ENCODE data around the gene MAPK4.
"Not testable (repeated sequence)": the region's sequence is repeated elsewhere in the genome, so short reads cannot be mapped to it uniquely, and the experiment has no call there.

MAPK4 gene

DNA sequence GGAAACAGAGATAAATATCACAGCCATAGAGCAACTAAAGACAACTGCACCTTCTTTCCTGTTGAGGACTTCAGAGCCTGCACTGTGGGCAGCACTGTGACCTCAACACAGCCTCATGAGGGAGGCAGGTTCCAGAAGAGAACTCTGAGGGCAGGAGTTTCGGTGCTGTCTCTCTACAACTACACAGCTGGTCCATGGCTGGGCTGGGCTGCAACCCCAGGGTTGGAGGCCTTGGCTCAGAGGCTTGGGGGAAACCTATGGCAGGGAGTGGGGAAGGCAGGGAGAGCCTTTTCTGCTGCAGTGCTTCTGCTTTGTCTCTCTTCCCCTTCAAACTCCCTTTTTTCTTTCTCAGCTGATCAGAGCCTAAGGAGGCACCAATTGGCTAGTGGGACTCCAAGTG, 193.4 kb downstream of the MAPK4 start:
- H3K4me1 ChIP-seq (ENCODE audit: control insufficient read depth, insufficient read depth, low read length): peaks cover 20% of the 10 kb centered on the region
- H3K9me3 ChIP-seq (ENCODE audit: control insufficient read depth, insufficient read depth, low read length): no peaks in the 10 kb centered on the region
- H3K36me3 ChIP-seq (ENCODE audit: control insufficient read depth, insufficient read depth, low read length): no peaks in the 10 kb centered on the region
- no peaks in the 10 kb centered on the region for H3K27me3 ChIP-seq (ENCODE audit: control insufficient read depth, insufficient read depth, low read length)
- no peak overlapping the region for H3K9ac ChIP-seq (ENCODE audit: low read depth, low read length)
- no peak overlapping the region for H3K27ac ChIP-seq (ENCODE audit: low read depth, low read length)
- H3K4me3 ChIP-seq (ENCODE audit: low read depth, low read length): no peak overlapping the region

DNA sequence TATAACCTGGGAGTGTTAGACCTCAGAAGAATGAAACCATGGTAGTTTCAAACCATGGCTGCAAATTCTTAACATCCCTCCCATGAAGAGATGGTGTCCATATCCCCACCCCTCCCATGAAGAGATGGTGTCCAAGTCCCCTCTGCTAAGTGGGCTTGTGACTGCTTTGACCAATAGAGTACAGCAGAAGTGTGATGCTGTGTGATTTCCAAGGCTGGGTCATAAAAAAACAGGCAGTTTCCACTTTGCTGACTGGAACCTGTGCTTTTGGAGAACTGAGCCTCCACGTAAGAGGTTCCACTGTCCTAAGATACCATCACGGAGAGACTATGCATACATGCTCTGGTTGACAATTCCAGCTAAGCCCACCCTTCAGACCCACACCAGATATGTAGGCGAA, 194.4 kb downstream of the MAPK4 start:
- Histone ChIP-seq H3K36me3 (ENCODE audit: control insufficient read depth, insufficient read depth, low read length) (no peaks in the 10 kb centered on the region), H3K27ac (ENCODE audit: low read depth, low read length) (no peak overlapping the region), H3K4me1 (ENCODE audit: control insufficient read depth, insufficient read depth, low read length) (peaks cover 10% of the 10 kb centered on the region), H3K9ac (ENCODE audit: low read depth, low read length) (no peak overlapping the region), H3K27me3 (ENCODE audit: control insufficient read depth, insufficient read depth, low read length) (no peaks in the 10 kb centered on the region), H3K4me3 (ENCODE audit: low read depth, low read length) (no peak overlapping the region), H3K9me3 (ENCODE audit: control insufficient read depth, insufficient read depth, low read length) (no peaks in the 10 kb centered on the region)

DNA sequence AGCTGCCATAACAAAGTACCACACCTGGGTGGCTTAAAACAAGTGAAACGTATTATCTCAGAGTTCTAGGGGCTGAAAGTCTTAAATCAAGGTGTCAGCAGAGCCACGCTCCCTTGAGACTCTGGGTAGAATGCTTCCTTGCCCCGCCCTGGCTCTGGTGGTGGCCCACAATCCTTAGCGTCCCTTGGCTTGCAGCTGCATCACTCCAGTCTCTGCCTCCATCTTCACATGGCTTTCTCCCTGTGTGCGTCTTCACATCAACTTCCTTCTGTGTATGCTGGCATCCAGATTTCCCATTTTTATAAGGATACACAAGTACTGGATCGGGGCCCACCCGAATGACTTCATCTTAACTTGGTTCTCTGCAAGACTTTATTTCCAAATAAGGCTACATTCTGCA, 197.5 kb downstream of the MAPK4 start:
- no peaks in the 10 kb centered on the region for H3K27me3 ChIP-seq (ENCODE audit: control insufficient read depth, insufficient read depth, low read length)
- no peak overlapping the region for H3K27ac ChIP-seq (ENCODE audit: low read depth, low read length)
- H3K9ac ChIP-seq (ENCODE audit: low read depth, low read length): no peak overlapping the region
- H3K4me3 ChIP-seq (ENCODE audit: low read depth, low read length): no peak overlapping the region
- H3K4me1 ChIP-seq (ENCODE audit: control insufficient read depth, insufficient read depth, low read length): no peaks in the 10 kb centered on the region
- no peaks in the 10 kb centered on the region for H3K9me3 ChIP-seq (ENCODE audit: control insufficient read depth, insufficient read depth, low read length)
- no peaks in the 10 kb centered on the region for H3K36me3 ChIP-seq (ENCODE audit: control insufficient read depth, insufficient read depth, low read length)

- Histone ChIP-seq H3K27ac (ENCODE audit: low read depth, low read length) (no peak overlapping the region), H3K36me3 (ENCODE audit: control insufficient read depth, insufficient read depth, low read length) (no peaks in the 10 kb centered on the region), H3K9me3 (ENCODE audit: control insufficient read depth, insufficient read depth, low read length) (0 out of 2 replicates have a peak, but pooled peaks cover 9% of the 10 kb centered on the region), H3K9ac (ENCODE audit: low read depth, low read length) (no peak overlapping the region), H3K4me3 (ENCODE audit: low read depth, low read length) (no peak overlapping the region), H3K4me1 (ENCODE audit: control insufficient read depth, insufficient read depth, low read length) (no peaks in the 10 kb centered on the region), H3K27me3 (ENCODE audit: control insufficient read depth, insufficient read depth, low read length) (no peaks in the 10 kb centered on the region)
These were observed 209.6 kb downstream of the MAPK4 start for GRCh38 chr18:50769463-50769862.

- peaks cover 11% of the 10 kb centered on the region for H3K4me1 ChIP-seq (ENCODE audit: control insufficient read depth, insufficient read depth, low read length)
- no peaks in the 10 kb centered on the region for H3K9me3 ChIP-seq (ENCODE audit: control insufficient read depth, insufficient read depth, low read length)
- H3K9ac ChIP-seq (ENCODE audit: low read depth, low read length): no peak overlapping the region
- no peaks in the 10 kb centered on the region for H3K36me3 ChIP-seq (ENCODE audit: control insufficient read depth, insufficient read depth, low read length)
- H3K27me3 ChIP-seq (ENCODE audit: control insufficient read depth, insufficient read depth, low read length): no peaks in the 10 kb centered on the region
- H3K4me3 ChIP-seq (ENCODE audit: low read depth, low read length): no peak overlapping the region
- H3K27ac ChIP-seq (ENCODE audit: low read depth, low read length): no peak overlapping the region
These were observed 215.3 kb downstream of the MAPK4 start for GRCh38 chr18:50775207-50775606.

DNA sequence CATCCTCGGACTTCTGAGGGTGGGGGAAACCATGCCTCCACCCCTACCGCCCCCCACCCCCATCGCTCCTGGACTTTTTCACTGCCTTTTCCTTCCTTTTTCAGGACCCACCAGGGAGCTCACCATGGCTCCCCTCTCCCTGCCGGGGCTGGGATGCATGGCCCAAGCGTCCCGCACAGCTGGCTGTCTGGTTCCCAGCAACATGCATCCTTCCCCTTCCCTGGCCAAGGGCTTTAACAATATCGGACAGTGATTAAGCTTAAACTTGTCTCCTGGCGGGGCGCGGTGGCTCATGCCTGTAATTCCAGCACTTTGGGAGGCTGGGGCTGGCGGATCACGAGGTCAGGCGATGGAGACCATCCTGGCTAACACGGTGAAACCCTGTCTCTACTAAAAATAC, 215.8 kb downstream of the MAPK4 start:
- Histone ChIP-seq H3K4me1 (ENCODE audit: control insufficient read depth, insufficient read depth, low read length) (peaks cover 13% of the 10 kb centered on the region), H3K27me3 (ENCODE audit: control insufficient read depth, insufficient read depth, low read length) (no peaks in the 10 kb centered on the region), H3K36me3 (ENCODE audit: control insufficient read depth, insufficient read depth, low read length) (no peaks in the 10 kb centered on the region), H3K27ac (ENCODE audit: low read depth, low read length) (no peak overlapping the region), H3K4me3 (ENCODE audit: low read depth, low read length) (no peak overlapping the region), H3K9ac (ENCODE audit: low read depth, low read length) (no peak overlapping the region), H3K9me3 (ENCODE audit: control insufficient read depth, insufficient read depth, low read length) (no peaks in the 10 kb centered on the region)

GRCh38 chr18:50776383-50776782, 216.5 kb downstream of the MAPK4 start:
- Histone ChIP-seq H3K4me1 (ENCODE audit: control insufficient read depth, insufficient read depth, low read length) (peaks cover 13% of the 10 kb centered on the region), H3K4me3 (ENCODE audit: low read depth, low read length) (no peak overlapping the region), H3K36me3 (ENCODE audit: control insufficient read depth, insufficient read depth, low read length) (no peaks in the 10 kb centered on the region), H3K27ac (ENCODE audit: low read depth, low read length) (no peak overlapping the region), H3K9ac (ENCODE audit: low read depth, low read length) (no peak overlapping the region), H3K9me3 (ENCODE audit: control insufficient read depth, insufficient read depth, low read length) (no peaks in the 10 kb centered on the region), H3K27me3 (ENCODE audit: control insufficient read depth, insufficient read depth, low read length) (no peaks in the 10 kb centered on the region)

DNA sequence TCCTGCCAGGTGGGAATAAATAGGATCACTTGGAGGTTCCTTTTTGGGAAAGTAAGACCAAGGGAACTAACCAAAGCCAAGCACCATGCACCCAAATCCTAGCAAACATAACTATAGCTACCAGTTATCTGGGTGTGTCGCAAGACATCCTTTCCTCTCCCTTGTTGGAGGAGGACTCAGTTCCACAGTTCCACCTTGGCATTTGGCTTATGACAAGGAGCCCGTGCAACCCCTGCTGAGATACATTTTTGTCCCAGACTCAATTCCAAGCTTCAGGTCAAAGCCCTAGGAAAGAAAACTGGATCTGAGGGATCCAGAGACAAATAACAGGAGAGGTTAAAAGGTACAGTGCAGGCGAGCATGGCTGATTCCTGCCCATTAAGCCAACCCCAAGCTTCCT, 219.1 kb downstream of the MAPK4 start:
- H3K36me3 ChIP-seq (ENCODE audit: control insufficient read depth, insufficient read depth, low read length); H3K9ac ChIP-seq (ENCODE audit: low read depth, low read length); H3K4me3 ChIP-seq (ENCODE audit: low read depth, low read length); H3K27me3 ChIP-seq (ENCODE audit: control insufficient read depth, insufficient read depth, low read length); H3K27ac ChIP-seq (ENCODE audit: low read depth, low read length); H3K9me3 ChIP-seq (ENCODE audit: control insufficient read depth, insufficient read depth, low read length): not testable (repeated sequence)
- H3K4me1 ChIP-seq (ENCODE audit: control insufficient read depth, insufficient read depth, low read length): peaks cover 13% of the 10 kb centered on the region

Measured in HUES48 (cell line).